Occipital lobe (tissue), 3 donors: ENCODE results near the gene ZNF225. TPM values are rescaled to one million over a fixed set of nuclear protein-coding genes. Genes with fewer than 3 reads are reported as not detected.
A peak's percentile ranks its signal among the peaks of the same experiment; 100 is the strongest.
"Not testable (repeated sequence)": the region's sequence is repeated elsewhere in the genome, so short reads cannot be mapped to it uniquely, and the experiment has no call there.

ENCODE experiments used
- DNase-seq: peaks from one replicate; lab custom pipeline; 2025; lab: John Stamatoyannopoulos, UW
- small RNA-seq: library from RNA; depleted of rRNA; stranded (forward); fragments of <200 nt; gene quantifications from one replicate; pipeline ENCODE3, GENCODE V24; 2014
- total RNA-seq: library from RNA; depleted of rRNA; stranded (reverse); fragments of >200 nt; gene quantifications from one replicate; pipeline ENCODE4 v1.2.3, GENCODE V29; 2014

ZNF225 gene
- total RNA-seq, 1 donor from 2014 or later, result 13.1 TPM

GRCh38 chr19:44156475-44156874 is 43.3 kb downstream of the ZNF225 start:
- no peak for DNase-seq

GRCh38 chr19:44163789-44164188 is 50.6 kb downstream of the ZNF225 start:
- no peak for DNase-seq

GRCh38 chr19:44164327-44164672 is 51.1 kb downstream of the ZNF225 start:
- DNase-seq, result no peak

GRCh38 chr19:44164673-44165512 is 51.7 kb downstream of the ZNF225 start, which contains the start of gene ZNF226:
Gene ZNF226, plus strand, starts transcription at chr19:44165100. Its CDS starts 4,981 bp downstream, at chr19:44170081.
- DNase-seq, result peak; percentile 95

GRCh38 chr19:44170660-44171059 is 57.5 kb downstream of the ZNF225 start:
- not testable (repeated sequence) for DNase-seq

- no peak for DNase-seq
These were observed 63.4 kb downstream of the ZNF225 start for GRCh38 chr19:44176590-44176989.

- DNase-seq, result no peak
These were observed 67.8 kb downstream of the ZNF225 start for GRCh38 chr19:44180968-44181367.

- no peak for DNase-seq
These were observed 68.9 kb downstream of the ZNF225 start for GRCh38 chr19:44182145-44182544.

Small RNAs within 50 kb of the gene (small RNA-seq; reads per million reads assigned to genes)
- gene RNU6-902P, result not detected

Other genes starting within 250 kb of the ZNF225 start
- gene ZNF404, start 229.4 kb upstream of the ZNF225 start, total RNA-seq, result 3.6 TPM
- 30.1 TPM for gene ZNF45, start 178.1 kb upstream of the ZNF225 start, total RNA-seq
- 24.6 TPM for gene ZNF221, start 162.2 kb upstream of the ZNF225 start, total RNA-seq
- 13.9 TPM for gene ZNF155, start 129.2 kb upstream of the ZNF225 start, total RNA-seq
- gene ZNF230, start 110.4 kb upstream of the ZNF225 start, total RNA-seq, result 10.3 TPM
- 12.3 TPM for gene ZNF222, start 88.0 kb upstream of the ZNF225 start, total RNA-seq
- gene ZNF223, start 61.4 kb upstream of the ZNF225 start, total RNA-seq, result 14.8 TPM
- 8.3 TPM for gene ZNF284, start 41.2 kb upstream of the ZNF225 start, total RNA-seq
- 57.9 TPM for gene ZNF224, start 19.0 kb upstream of the ZNF225 start, total RNA-seq
- 25.9 TPM for gene ZNF234, start 28.2 kb downstream of the ZNF225 start, total RNA-seq
- 53.0 TPM for gene ZNF226, start 51.7 kb downstream of the ZNF225 start, total RNA-seq
- 45.5 TPM for gene ZNF227, start 99.1 kb downstream of the ZNF225 start, total RNA-seq
- 13.1 TPM for gene ZNF233, start 146.5 kb downstream of the ZNF225 start, total RNA-seq
- 19.0 TPM for gene ZNF235, start 191.6 kb downstream of the ZNF225 start, total RNA-seq
- gene ZNF112, start 243.3 kb downstream of the ZNF225 start, total RNA-seq, result 24.8 TPM